HCT116 (cell line): ENCODE measurements around the gene DICER1. TPM values are rescaled to one million over a fixed set of nuclear protein-coding genes. Genes with fewer than 3 reads are reported as not detected.

ENCODE experiments used
- ATAC-seq: fragments of 200-7000 bp; cut with Tn5 transposase; 2 replicates; pipeline ENCODE4 v1.9.1; 2020; ENCODE audit warnings: mild to moderate bottlenecking, moderate library complexity
- BruUV-seq: library from RNA; stranded (reverse); fragments of 400-500 nt; replicated peaks from 2 replicates; lab custom pipeline; 2021; lab: Mats Ljungman, UMichigan
- CTCF ChIA-PET: fragments of 300-600 bp; sonication (Branson Sonifier 250); formaldehyde crosslinking; loops from one replicate; lab custom pipeline; 2021; ENCODE audit warnings: antibody characterized with exemption; lab: Charles Lee
- POLR2A ChIA-PET: fragments of 300-600, 350-600 bp; sonication (Branson Sonifier 250); formaldehyde crosslinking; loops from one replicate; lab custom pipeline; 2021; ENCODE audit warnings: antibody characterized with exemption; lab: Charles Lee
- RAD21 ChIA-PET, 2 experiments: fragments of 300-600 bp; sonication (Branson Sonifier 250); formaldehyde crosslinking; loops; one replicate each; lab custom pipeline; 2023; ENCODE audit warnings: low total read pairs in 2 of 2; ENCODE audit not compliant: uncharacterized antibody in 2 of 2, unreplicated experiment in 2 of 2, low non-redundant PET in 1 of 2; lab: Charles Lee
- DNase-seq: peaks from one replicate; pipeline ENCODE4 v3.0.0-alpha.2; 2010; ENCODE audit warnings: low read depth, low spot score
- H2AFZ ChIP-seq: fragments of 200-600 bp; shearing (Covaris generic), sonication (generic); 2 replicates; pipeline ENCODE4 v1.6.1; 2017; ENCODE audit warnings: low read depth, mixed run types, mixed read lengths, antibody characterized with exemption, low read length; ENCODE audit not compliant: poor library complexity, severe bottlenecking
- H3K27ac ChIP-seq: 2 replicates; pipeline ENCODE4 v1.5.1; 2012; ENCODE audit warnings: low read depth, low read length
- H3K27me3 ChIP-seq: fragments of 200-600 bp; sonication (generic); 2 replicates; pipeline ENCODE4 v1.6.1; 2016; ENCODE audit warnings: mixed run types, low read length, mixed read lengths; ENCODE audit not compliant: insufficient read depth
- H3K36me3 ChIP-seq, 2 experiments: fragments of 200-500 bp in 1 of 2; fragments of 200-600 bp in 1 of 2; sonication (Bioruptor generic) in 1 of 2; sonication (generic) in 1 of 2; 2 replicates each; pipeline versions ENCODE4 v1.5.1 to v1.6.1; 2014 to 2016; ENCODE audit warnings: low read length in 2 of 2, inconsistent platforms in 1 of 2, mixed read lengths in 1 of 2, mixed run types in 1 of 2; ENCODE audit not compliant: insufficient read depth in 2 of 2, control insufficient read depth in 1 of 2
- H3K4me1 ChIP-seq, 2 experiments: fragments of 200-600 bp in 1 of 2; sonication (generic) in 1 of 2; 2 replicates each; pipeline versions ENCODE4 v1.5.1 to v1.6.1; 2012 to 2017; ENCODE audit warnings: low read length in 2 of 2, inconsistent platforms in 1 of 2, mild to moderate bottlenecking in 1 of 2, mixed read lengths in 1 of 2, mixed run types in 1 of 2, moderate library complexity in 1 of 2; ENCODE audit not compliant: insufficient read depth in 2 of 2, control insufficient read depth in 1 of 2
- H3K4me2 ChIP-seq: fragments of 200-600 bp; sonication (generic); 2 replicates; pipeline ENCODE4 v1.6.1; 2017; ENCODE audit warnings: mixed run types, low read length, mixed read lengths
- H3K4me3 ChIP-seq, 2 experiments: fragments of 200-600 bp in 1 of 2; sonication (generic) in 1 of 2; replicated peaks in 1 of 2; 2 replicates each; pipeline ENCODE4 v1.5.1; 2011 to 2016; ENCODE audit warnings: low read length in 2 of 2, control low read depth in 1 of 2, low read depth in 1 of 2, mild to moderate bottlenecking in 1 of 2, mixed read lengths in 1 of 2, mixed run types in 1 of 2
- H3K79me2 ChIP-seq: fragments of 200-600 bp; sonication (generic); 2 replicates; pipeline ENCODE4 v1.6.1; 2017; ENCODE audit warnings: mild to moderate bottlenecking, mixed run types, low read length, moderate library complexity, mixed read lengths; ENCODE audit not compliant: insufficient read depth
- H3K9ac ChIP-seq: fragments of 200-600 bp; sonication (generic); 2 replicates; pipeline ENCODE4 v1.6.1; 2016; ENCODE audit warnings: low read length, mixed read lengths
- H3K9me2 ChIP-seq: fragments of 200-600 bp; sonication (generic), shearing (Covaris generic); 2 replicates; pipeline ENCODE4 v1.6.1; 2017; ENCODE audit warnings: mixed run types, mild to moderate bottlenecking, moderate library complexity; ENCODE audit not compliant: insufficient read depth
- H3K9me3 ChIP-seq, 2 experiments: fragments of 200-500 bp in 1 of 2; fragments of 200-600 bp in 1 of 2; sonication (Bioruptor generic) in 1 of 2; sonication (generic) in 1 of 2; 2 replicates each; pipeline ENCODE4 v1.6.1; 2014 to 2017; ENCODE audit warnings: low read length in 2 of 2, mixed read lengths in 2 of 2, inconsistent platforms in 1 of 2, low read depth in 1 of 2, mild to moderate bottlenecking in 1 of 2, mixed run types in 1 of 2, moderate library complexity in 1 of 2; ENCODE audit not compliant: control insufficient read depth in 1 of 2, insufficient read depth in 1 of 2
- H4K20me1 ChIP-seq: fragments of 200-600 bp; sonication (generic), shearing (Covaris generic); 2 replicates; pipeline ENCODE4 v1.6.1; 2017; ENCODE audit warnings: mixed run types, mild to moderate bottlenecking, moderate library complexity; ENCODE audit not compliant: insufficient read depth
- CBX3 ChIP-seq: IDR thresholded peaks from 2 replicates; pipeline ENCODE4 v1.6.1; 2012; ENCODE audit warnings: low read depth
- EGR1 ChIP-seq: IDR thresholded peaks from 2 replicates; pipeline ENCODE4 v1.6.1; 2012; ENCODE audit warnings: low read depth
- EZH2 ChIP-seq: fragments of 200-600 bp; sonication (generic); IDR thresholded peaks from 2 replicates; pipeline ENCODE4 v1.6.1; 2017; ENCODE audit warnings: antibody characterized with exemption, mixed run types
- EZH2phosphoT487 ChIP-seq: fragments of 200-600 bp; IDR thresholded peaks from 2 replicates; pipeline ENCODE4 v1.6.1; 2018; ENCODE audit warnings: antibody characterized with exemption, borderline replicate concordance
- FOSL1 ChIP-seq: IDR thresholded peaks from 2 replicates; pipeline ENCODE4 v1.6.1; 2012; ENCODE audit warnings: low read depth
- MAX ChIP-seq: IDR thresholded peaks from 2 replicates; pipeline ENCODE4 v1.6.1; 2012
- POLR2A ChIP-seq: IDR thresholded peaks from 2 replicates; pipeline ENCODE4 v1.7.0; 2011; ENCODE audit warnings: borderline replicate concordance; ENCODE audit not compliant: insufficient read depth, insufficient read length; ENCODE audit errors: extremely low read depth
- POLR2AphosphoS5 ChIP-seq: IDR thresholded peaks from 2 replicates; pipeline ENCODE4 v1.6.1; 2011; ENCODE audit warnings: mild to moderate bottlenecking, low read depth, low read length, moderate library complexity
- SIN3A ChIP-seq: IDR thresholded peaks from 2 replicates; pipeline ENCODE4 v1.6.1; 2012; ENCODE audit warnings: low read depth
- SP1 ChIP-seq: IDR thresholded peaks from 2 replicates; pipeline ENCODE4 v1.6.1; 2012; ENCODE audit warnings: low read depth
- ZFX ChIP-seq: fragments of 450-650 bp; IDR thresholded peaks from 2 replicates; pipeline ENCODE4 v1.6.1; 2017
- ZNF274 ChIP-seq: fragments of 200-500 bp; sonication (Bioruptor generic); IDR thresholded peaks from 2 replicates; pipeline ENCODE4 v1.6.1; 2014; ENCODE audit warnings: mild to moderate bottlenecking, low read depth, low read length, inconsistent platforms
- intact Hi-C: fragments of 100-400 bp; cut with micrococcal nuclease; formaldehyde crosslinking; loops from 2 replicates; pipeline ENCODE4 v1.10.0; 2022
- total RNA-seq: library from RNA; stranded (reverse); gene quantifications from one replicate; pipeline ENCODE4 v1.2.1, GENCODE V29; 2021; ENCODE audit not compliant: unreplicated experiment

Gene DICER1
- total RNA-seq, 1 experiment from 2014 or later = 38.6 TPM

DNA sequence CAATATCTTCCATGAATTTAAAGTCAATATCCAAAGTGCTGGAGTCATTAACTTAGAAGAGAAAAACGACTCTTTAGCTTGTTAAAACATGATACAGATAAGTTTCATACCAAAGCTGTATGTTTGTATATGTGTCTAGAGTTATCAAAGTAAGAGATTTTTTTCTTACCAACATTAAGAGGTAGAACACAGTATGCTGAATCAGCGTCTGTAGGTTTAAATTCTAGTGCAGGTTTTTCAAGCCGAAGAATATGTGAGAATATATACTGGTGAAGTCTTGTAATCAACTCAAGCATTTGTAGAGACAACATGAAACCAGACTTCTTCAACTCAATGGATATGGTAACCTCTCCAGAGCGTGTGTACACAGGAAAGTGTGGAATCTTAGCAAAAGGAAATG is 49.6 kb downstream of the DICER1 start:
- Histone ChIP-seq H3K9ac (no peak overlapping the region), H3K9me3 (no peaks in the 10 kb centered on the region), H3K4me3 (no peak overlapping the region), H3K27me3 (no peaks in the 10 kb centered on the region), H3K9me2 (no peaks in the 10 kb centered on the region), H2AFZ (no peak overlapping the region), H4K20me1 (no peaks in the 10 kb centered on the region), H3K36me3 (peaks cover 48 to 57% of the 10 kb centered on the region in 2 experiments), H3K4me1 (no peaks in the 10 kb centered on the region), H3K27ac (no peak overlapping the region), H3K79me2 (no peaks in the 10 kb centered on the region), H3K4me2 (no peak overlapping the region)
- intact Hi-C loops = loop anchor here (10.0 kb wide), 1 partner anchor 393 kb away; no protein-coding TSS in a partner anchor
- POLR2A ChIA-PET = no interaction called here
- CTCF ChIA-PET = interaction anchor here (1.1 to 1.2 kb wide), 2 partner anchors 11 to 319 kb away, joined by 3 to 4 read pairs; no protein-coding TSS in a partner anchor
- DNase-seq = no peak
- RAD21 ChIA-PET = no interaction called here
- no peak for ATAC-seq
- TF ChIP-seq POLR2AphosphoS5 (no peak), MAX (no peak), EZH2 (no peak), ZNF274 (no peak), SP1 (no peak), EGR1 (no peak), EZH2phosphoT487 (no peak), FOSL1 (no peak), SIN3A (no peak)
- no TSS peak for BruUV-seq

DNA sequence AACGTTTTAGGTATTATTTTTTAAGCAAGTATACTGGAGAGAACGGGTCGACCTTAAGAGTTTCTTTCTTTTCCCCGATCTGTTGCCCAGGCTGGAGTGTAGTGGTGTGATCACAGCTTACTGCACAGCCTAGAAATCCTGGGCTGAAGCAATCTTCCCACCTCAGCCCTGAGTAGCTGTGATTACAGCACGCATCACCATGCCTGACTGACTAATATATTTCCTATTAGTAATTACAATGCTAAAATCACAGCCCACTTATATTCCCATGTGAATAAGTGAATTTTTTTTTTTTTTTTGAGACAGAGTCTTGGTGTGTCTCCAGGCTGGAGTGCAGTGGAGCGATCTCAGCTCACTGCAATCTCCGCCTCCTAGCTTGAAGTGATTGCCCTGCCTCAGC is 50.4 kb downstream of the DICER1 start:
- POLR2A ChIA-PET = no interaction called here
- no peak overlapping the region for H3K4me2 ChIP-seq
- DNase-seq = no peak
- peaks cover 49 to 61% of the 10 kb centered on the region in 2 experiments for H3K36me3 ChIP-seq
- no TSS peak for BruUV-seq
- H3K9me3 ChIP-seq = no peaks in the 10 kb centered on the region
- RAD21 ChIA-PET = no interaction called here
- no peak for TF ChIP-seq MAX
- TF ChIP-seq SIN3A = no peak
- TF ChIP-seq POLR2A = no peak
- TF ChIP-seq CBX3 = no peak
- no peak for TF ChIP-seq EZH2phosphoT487
- TF ChIP-seq ZFX = no peak
- TF ChIP-seq, all 23 proteins: peak for 0
- no peaks in the 10 kb centered on the region; the same call in 1 of the 2 replicates for H3K79me2 ChIP-seq
- no peaks in the 10 kb centered on the region for H3K9me2 ChIP-seq
- no peak overlapping the region for H3K9ac ChIP-seq
- no peaks in the 10 kb centered on the region for H3K4me1 ChIP-seq
- no peak for ATAC-seq
- H3K27me3 ChIP-seq = no peaks in the 10 kb centered on the region
- no peaks in the 10 kb centered on the region for H4K20me1 ChIP-seq
- no peak overlapping the region for H2AFZ ChIP-seq
- H3K27ac ChIP-seq = no peak overlapping the region
- CTCF ChIA-PET = interaction anchor here (1.1 kb wide), 1 partner anchor 12 kb away, joined by 4 read pairs; no protein-coding TSS in a partner anchor
- no peak overlapping the region for H3K4me3 ChIP-seq
- intact Hi-C loops = loop anchor here (10.0 kb wide), 1 partner anchor 392 kb away; no protein-coding TSS in a partner anchor
